GM21528 (cell line): ENCODE data around the gene ZNF428.
"Not testable (repeated sequence)": the region's sequence is repeated elsewhere in the genome, so short reads cannot be mapped to it uniquely, and the experiment has no call there.

Experiments
- ATAC-seq: cut with Tn5 transposase; IDR thresholded peaks from one replicate; pipeline ENCODE4 v1.9.1; 2021; ENCODE audit warnings: mild to moderate bottlenecking, moderate library complexity; ENCODE audit not compliant: unreplicated experiment, low FRiP score

Gene ZNF428

GRCh38 chr19:43620061-43621001, 902 bp upstream of the ZNF428 start:
- no peak for ATAC-seq

DNA sequence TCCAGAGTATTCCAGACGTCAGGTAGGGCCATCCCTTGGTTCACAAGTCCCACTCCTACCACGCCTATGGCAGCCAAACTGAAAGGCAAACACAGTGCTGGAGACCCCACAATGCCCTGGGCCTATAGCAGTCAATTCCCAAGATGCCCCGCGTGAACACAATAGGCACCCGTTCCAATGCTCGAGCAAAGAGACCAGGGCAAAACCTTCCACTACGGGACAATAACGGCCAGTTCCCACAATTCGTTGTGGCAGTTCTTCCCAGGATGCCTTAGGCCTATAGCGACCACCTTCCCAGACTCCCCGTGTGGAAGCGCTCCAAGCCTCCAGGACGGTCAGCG, 538 bp downstream of the ZNF428 start:
- ATAC-seq, result peak; percentile 25

DNA sequence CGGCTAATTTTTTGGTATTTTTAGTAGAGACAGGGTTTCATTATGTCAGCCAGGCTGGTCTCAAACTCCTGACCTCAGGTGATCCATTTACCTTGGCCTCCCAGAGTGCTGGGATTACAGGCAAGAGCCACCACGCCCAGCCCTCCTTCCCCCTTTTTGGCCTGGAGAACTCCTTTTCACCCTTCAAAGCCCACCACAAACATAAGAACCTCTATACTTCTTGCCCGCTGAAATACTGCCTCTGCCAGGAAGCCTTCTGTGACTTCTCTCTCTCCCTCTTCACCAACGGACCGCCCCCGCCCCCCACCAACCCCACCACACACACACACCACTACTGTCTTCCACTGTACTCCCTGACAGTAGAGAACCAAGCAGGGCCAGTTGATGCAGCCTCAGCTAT, 2.5 kb downstream of the ZNF428 start:
- ATAC-seq, result no peak

DNA sequence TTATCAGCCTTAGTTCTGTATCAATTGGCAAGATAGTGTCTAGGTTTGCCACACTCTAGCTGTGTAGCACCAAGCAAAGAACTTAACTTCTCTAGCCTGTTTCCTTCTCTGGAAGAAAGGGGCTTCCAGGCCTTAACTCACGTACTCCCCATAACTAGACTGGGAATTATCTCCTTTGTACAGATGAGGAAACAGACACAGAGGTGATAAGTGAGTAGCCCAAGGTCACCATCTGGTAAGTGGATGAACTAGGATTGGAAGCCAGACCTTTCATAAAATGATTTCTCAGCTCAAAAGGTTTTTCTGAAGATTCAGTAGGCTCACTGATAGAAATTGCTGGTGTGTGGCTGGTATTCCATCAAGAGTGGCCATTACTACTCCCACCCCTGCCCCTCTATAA, 3.1 kb downstream of the ZNF428 start:
- no peak for ATAC-seq

DNA sequence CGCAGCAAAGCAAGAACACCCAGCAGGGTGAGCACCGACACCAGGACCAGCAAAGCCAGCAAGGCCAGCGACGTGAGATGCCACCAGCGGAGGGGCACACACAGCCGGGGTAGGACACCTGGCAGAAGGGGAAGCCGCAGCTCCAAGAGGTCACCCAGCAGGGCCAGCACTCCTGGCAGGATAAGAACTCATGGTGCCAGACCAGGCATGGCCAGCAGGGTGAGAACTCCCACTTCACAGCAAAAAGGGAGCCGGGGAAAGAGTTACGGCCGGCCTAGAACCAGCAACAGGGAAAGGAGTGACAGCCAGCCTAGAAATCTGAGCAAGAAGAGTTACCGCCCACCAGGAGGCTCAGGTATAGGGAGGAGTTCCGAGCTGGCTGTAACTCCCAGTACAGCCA, 7.1 kb downstream of the ZNF428 start:
- ATAC-seq, result no peak

DNA sequence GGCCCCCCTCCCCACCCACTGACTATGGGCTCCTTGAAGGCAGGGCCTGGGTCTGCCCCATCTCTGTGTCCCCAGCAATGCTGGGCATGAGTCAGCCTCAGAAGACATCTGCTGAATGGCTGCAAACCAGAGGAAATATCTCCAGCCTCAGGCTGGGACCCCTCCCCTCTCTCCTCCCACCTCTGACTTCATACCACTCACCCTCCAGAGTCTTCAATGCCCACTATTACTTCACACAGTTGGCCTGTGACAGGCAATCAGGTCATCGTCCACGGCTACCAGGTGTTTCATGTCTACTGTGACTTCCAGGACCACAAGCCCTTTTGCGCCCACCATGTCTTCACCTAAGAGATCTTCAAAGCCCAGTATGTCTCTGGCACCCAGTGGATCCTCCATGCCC, 7.6 kb downstream of the ZNF428 start, which contains the start of gene SRRM5:
Gene SRRM5 (plus strand): TSS at position 301 of the 400 bp plus-strand sequence. CDS start 34 bp downstream, at position 335.
- no peak for ATAC-seq

DNA sequence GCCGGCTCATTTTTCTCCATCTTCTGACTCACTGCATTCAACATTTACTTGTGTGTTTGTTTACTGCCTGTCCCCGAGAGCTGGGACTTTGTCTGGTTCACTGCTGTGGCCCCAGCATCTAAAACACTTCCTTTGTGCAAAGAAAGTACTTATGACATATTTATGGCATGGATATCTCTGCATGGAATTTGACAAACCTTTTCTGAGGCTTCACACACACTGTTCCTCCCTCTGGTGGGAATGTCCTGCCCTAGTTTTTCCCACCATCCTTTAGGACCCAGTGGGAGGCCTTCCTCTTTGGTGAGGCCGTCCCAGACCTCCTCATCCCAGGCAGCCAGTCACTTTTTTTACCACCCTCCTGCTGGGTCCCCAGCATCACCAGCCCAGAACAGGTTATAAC, 8.9 kb downstream of the ZNF428 start:
- ATAC-seq, result no peak

DNA sequence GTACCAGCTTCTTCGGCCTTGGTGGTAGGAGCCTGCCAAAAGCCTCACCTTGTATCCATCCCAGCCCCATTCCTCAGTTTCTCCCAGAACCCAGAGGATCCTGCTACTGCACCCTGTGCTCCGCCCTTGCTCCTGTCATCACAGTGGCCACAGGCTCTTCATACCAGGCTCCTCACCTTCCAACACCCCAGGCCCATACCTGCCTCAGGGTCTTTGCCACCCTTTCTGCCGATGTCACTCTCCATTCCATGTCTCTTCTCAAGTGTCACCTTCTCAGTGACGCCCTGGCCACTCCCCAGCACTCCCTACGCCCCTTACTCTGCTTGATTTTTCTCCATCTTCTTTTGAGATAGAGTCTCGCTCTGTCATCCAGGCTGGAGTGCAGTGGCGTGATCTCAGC, 9.6 kb downstream of the ZNF428 start:
- no peak for ATAC-seq

DNA sequence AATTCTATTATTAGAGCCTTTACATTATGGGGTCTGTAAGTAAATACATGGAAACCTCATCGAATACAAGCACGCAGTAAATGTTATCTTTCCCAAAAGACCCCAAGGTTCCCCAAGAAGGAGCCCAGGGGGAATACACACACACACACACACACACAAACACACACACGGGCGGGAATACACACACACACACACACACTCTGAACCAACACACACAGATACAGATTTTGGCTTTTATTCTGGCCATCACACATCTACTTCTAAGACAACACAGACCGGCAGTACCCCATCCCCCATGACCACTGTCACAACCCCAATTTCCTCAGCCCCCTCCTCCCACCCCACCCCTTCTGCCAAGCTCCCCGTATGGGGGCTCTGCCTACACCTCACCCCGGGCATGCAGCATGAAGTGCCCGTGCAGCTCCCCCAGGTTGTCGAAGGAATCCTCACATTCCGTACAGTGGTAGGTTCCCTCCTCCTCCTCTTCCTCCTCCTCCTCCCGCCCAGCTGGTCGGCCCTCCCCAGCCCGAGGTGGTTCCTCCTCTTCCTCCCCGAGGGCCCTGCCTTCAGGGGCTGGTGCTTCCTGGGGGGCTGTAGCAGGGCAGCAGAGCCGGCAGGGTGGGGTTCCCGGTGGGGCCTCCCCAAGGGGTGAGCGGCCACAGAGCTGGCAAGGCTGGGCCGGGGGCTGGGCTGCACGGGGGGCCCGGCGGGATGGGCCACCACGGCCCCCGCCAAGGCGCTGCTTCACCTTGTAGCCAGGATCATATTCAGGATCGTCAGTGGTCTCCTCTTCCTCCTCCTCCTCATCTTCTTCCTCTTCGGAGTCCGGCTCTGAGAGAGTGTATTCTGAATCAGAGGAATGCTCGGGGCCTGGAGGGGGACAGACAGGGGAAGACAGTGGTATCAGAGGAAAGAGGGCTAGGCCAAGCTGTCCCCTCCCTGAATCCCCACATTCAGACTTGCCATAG, 11.9 kb downstream of the ZNF428 start:
- ATAC-seq, result no peak

DNA sequence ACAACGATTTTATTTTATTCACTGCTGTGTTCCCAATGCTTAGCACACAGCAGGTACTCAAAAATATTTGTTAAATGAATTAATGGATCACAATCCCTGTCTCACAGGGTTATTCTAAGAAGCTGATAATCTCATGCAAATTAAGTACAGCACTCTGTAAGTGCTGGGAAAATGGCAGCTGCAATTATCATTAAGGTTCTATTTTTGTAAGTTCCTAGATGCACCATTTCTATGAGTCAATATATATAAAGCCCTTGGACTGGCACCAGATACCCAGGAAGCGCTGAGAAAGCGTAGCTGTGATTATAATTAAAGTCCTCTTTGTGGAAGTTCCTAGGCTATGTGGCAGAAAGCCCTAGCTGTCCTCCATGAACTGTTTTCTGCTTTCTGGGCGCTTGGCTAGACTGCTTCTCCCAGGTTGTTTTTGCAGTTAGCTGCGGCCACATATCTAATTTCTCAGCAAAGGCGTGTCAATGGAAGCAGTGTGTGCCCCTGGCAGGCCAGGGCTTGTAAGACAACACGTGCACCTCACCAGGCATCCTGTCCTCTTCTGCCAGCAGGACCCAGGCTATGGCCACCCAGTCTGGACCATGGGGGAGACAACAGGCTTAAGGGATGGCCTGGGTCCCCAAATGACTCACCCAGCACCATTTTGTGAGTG, 12.7 kb downstream of the ZNF428 start:
- ATAC-seq, result no peak

- ATAC-seq, result no peak
These were observed 13.4 kb downstream of the ZNF428 start for GRCh38 chr19:43605875-43606568.

DNA sequence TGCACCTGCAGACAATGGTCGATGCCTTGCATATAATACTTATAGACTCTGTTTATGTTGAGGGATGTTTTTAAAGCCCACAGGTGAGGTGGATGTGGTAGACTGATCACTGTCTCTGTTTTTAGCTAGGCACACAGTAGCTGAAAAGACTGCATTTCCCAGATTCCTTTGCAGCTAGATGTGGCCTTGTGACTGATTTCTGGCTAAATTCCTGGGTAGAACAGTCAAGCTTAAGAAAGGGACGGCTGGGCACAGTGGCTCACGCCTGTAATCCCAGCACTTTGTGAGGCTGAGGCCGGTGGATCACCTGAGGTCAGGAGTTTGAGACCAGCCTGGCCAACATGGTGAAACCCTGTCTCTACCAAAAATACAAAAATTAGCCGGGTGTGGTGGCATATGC, 19.1 kb downstream of the ZNF428 start:
- ATAC-seq, result not testable (repeated sequence)

DNA sequence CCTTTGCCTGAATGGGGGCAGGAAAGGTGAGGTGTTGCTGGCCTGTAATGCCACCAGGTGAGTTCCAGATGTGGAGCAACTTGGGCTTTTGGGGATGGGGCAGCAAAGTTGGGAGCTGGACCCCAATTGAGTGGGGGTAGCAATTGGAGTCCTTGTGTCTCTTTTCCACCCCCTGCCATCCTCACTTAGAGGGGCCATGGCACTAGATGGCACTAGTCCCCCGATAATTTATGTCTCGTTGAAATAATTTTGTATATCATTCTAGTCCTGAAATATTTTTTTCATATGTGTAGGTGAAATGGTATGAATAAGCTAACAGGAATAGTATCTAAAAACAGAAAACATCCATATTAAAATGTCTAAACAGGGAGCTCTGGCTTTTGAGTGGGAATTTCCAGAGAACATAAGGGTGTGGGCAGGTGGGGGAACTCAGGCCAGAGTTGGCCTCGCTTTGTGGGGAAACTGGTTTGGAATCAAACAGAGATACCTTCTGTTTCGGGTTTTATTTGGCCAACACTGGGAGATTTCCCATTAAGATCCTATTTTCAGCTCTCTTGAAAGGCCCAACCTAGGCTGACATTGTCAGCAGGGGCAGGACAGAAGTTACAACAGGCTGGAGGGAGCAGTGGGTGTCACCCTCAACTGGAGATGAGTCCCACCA, 19.7 kb downstream of the ZNF428 start:
- no peak for ATAC-seq

DNA sequence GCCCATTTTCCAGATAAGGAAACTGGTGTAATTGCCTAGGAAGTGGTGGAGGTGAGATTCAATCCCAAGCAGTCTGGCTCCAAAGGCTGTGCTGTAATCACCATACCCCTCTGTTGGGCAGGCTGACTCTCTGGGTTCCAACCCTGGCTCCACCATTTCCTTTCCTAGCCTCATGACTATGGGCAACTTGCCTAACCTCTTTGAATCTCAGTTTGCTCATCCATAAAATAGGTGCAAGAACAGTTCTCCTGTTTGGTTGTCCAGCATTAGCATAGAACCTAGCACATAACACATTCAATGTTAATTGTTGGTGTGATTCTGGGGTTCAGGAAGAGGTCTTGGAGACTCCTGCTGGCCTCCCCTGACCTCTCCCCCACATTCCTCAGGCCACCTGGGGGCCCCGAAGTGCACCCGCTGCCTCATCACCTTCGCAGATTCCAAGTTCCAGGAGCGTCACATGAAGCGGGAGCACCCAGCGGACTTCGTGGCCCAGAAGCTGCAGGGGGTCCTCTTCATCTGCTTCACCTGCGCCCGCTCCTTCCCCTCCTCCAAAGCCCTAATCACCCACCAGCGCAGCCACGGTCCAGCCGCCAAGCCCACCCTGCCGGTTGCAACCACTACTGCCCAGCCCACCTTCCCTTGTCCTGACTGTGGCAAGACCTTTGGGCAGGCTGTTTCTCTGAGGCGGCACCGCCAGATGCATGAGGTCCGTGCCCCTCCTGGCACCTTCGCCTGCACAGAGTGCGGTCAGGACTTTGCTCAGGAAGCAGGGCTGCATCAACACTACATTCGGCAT, 20.8 kb downstream of the ZNF428 start:
- ATAC-seq, result no peak

GRCh38 chr19:43597876-43598275, 21.6 kb downstream of the ZNF428 start:
- ATAC-seq, result no peak

DNA sequence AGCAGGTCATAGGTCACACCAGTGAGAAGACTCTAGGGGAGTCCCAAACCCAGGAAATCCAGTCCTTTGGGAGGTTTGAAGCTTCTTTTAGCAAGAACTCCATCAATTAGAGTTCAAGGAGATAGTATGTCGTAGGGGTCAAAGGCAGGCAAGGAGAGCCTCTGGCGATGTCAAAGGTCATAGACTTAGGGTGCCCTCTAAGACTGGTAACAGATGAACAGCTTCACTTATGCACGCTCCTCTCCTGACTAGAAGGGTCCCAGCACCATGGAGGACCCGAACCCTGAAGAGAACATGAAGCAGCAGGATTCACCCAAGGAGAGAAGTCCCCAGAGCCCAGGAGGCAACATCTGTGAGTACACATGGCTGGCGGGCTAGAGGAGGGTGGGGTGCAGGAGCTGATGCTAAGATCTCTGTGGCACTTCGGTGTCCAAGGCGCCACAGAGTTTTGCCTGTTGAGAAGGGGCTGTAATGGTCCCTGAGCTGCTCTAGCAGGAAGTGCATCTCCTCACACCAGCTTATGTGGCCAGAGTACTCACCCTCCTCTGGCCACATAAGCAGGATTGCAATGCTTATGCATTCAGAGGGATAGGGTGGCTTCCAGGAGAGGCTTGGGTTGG, 22.5 kb downstream of the ZNF428 start:
- peak; percentile 5 for ATAC-seq

- ATAC-seq, result peak; percentile 79
These were observed 23.2 kb downstream of the ZNF428 start, which contains the start of the genes IRGQ and ZNF576 for GRCh38 chr19:43595999-43596841. Gene IRGQ (minus strand): TSS chr19:43596134. CDS start chr19:43595338, 796 bp downstream. Gene ZNF576 (plus strand): TSS chr19:43596595. CDS start chr19:43597109, 514 bp downstream.
